ENCODE measurements around the gene SVOPL.

GRCh38 chr7:138622841-138623240, 78.3 kb downstream of the SVOPL start:
- TF ChIP-seq POLR2A (IDR thresholded peaks at IDR 0.05) (no peak), CTCF (IDR thresholded peaks at IDR 0.05) (no peak)

Measured in transverse colon (tissue), 3 donors.